Transverse colon (tissue), 1 donor: ENCODE data around the gene NEURL1B.

ENCODE experiments used
- EP300 ChIP-seq: sonication (generic); formaldehyde crosslinking; IDR thresholded peaks from one replicate; pipeline ENCODE4 v1.6.1; 2017; ENCODE audit warnings: antibody characterized with exemption, low read depth
- POLR2A ChIP-seq: fragments of 450-650 bp; IDR thresholded peaks from one replicate; pipeline ENCODE4 v1.6.1; 2016; ENCODE audit warnings: antibody characterized with exemption, mild to moderate bottlenecking, moderate library complexity

DNA sequence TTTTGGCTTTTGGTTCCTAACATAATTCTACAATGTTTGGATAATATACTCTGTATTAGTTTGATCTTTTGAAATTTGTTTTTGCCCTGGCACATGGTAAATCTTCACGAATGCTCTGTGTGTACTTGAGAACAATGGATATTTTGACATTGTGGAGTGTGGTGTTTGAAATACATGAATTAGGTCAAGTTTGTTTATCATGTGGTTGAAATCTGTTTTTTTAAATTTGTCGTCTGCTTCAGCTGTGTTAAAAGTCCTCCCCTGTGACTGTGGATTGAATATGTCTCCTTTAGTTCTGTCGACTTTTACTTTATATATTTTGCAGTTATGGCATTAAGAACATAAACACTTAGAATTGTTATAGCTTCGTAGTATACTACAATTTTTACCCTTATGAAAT is 69.6 kb downstream of the NEURL1B start:
- TF ChIP-seq POLR2A (no peak), EP300 (no peak)
